ENCODE data around the gene MAN1C1. TPM values are rescaled to one million over a fixed set of nuclear protein-coding genes. Genes with fewer than 3 reads are reported as not detected.

Gene MAN1C1
- total and polyA plus RNA-seq, 2 donors (not counting 3 experiments of a cell fraction or from before 2014, with no cell fraction given), result 1.5 to 4.0 TPM

DNA sequence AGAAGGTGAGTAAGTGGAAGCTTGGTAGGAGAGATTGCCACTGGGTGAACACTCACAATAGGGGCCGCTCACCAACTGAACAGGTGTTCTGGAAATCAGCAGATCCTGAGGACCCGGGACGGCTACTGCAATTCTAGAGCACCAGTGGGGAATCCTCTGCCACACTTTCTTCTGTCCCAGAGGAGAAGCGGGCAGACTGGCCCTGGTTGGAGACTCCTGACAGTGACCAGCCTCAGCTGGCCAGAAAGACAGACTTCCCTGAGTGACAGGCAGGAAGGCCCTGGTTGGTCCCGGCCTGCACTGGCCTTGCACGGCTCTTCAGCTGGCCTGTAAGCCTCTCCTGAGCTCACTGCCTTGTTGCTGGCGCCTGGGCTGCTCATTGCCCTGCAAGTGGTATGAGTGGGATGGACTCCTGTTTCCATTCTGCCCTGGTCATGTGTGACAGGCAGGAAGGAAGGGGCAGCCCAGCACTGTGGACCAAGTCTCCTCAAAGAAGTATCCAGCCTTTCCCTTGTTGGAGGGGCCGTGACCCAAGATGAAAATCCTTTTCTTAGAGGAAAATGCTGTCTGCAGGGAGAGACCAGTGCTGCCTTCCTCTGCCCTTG is 34.5 kb downstream of the MAN1C1 start:
- Histone ChIP-seq H2AFZ (ENCODE audit: low read depth, low read length) (no peak overlapping the region), H3K27me3 (ENCODE audit: control insufficient read depth in 2 of 2, insufficient read depth in 2 of 2, low read length in 2 of 2) (no peaks in the 10 kb centered on the region), H3K9me3 (replicated peaks; ENCODE audit: control insufficient read depth, insufficient read depth, low read length) (no peaks in the 10 kb centered on the region), H3K4me1 (ENCODE audit: control insufficient read depth, extremely low read depth, insufficient read depth, low read length) (no peaks in the 10 kb centered on the region), H3K36me3 (ENCODE audit: control insufficient read depth in 2 of 2, extremely low read depth in 1 of 2, insufficient read depth in 2 of 2, low read length in 2 of 2) (no peaks in the 10 kb centered on the region), H3K4me2 (ENCODE audit: insufficient read depth, low read length) (no peak overlapping the region), H3K27ac (ENCODE audit: insufficient read depth, low read depth, low read length) (no peak overlapping the region), H3K4me3 (replicated peaks in 1 of 3; ENCODE audit: insufficient read depth in 1 of 3, low read depth in 1 of 3, low read length in 3 of 3) (no peak overlapping the region), H3K9ac (replicated peaks; ENCODE audit: extremely low read depth, insufficient read depth, low read length) (no peak overlapping the region), H3K79me2 (ENCODE audit: control insufficient read depth, insufficient read depth, low read length) (no peaks in the 10 kb centered on the region), H4K20me1 (replicated peaks; ENCODE audit: control insufficient read depth, extremely low read depth, insufficient read depth, low read length) (no peaks in the 10 kb centered on the region), H3K9me1 (replicated peaks; ENCODE audit: control insufficient read depth, extremely low read depth, insufficient read depth, low read length) (no peaks in the 10 kb centered on the region)
- DNase-seq (ENCODE audit: low read depth, low spot score) (no peak), FAIRE-seq (no peak)
- POLR2A ChIA-PET, result no interaction called here
- CTCF ChIA-PET, result no interaction called here
- intact Hi-C loops (cut with micrococcal nuclease) (no loop called here), dilution Hi-C loops (cut with MboI; ENCODE audit: extremely low pct_ligation_motif_present, low sequenced_read_pairs) (no loop called here)
- TF ChIP-seq GATA2 (IDR thresholded peaks at IDR 0.05; ENCODE audit: insufficient read depth, insufficient read length, low read depth, low read length), result no peak
- no peak for TF ChIP-seq FOS (IDR thresholded peaks at IDR 0.05; ENCODE audit: borderline replicate concordance, insufficient read depth, low read length)
- BruUV-seq (replicated peaks), result no TSS peak

DNA sequence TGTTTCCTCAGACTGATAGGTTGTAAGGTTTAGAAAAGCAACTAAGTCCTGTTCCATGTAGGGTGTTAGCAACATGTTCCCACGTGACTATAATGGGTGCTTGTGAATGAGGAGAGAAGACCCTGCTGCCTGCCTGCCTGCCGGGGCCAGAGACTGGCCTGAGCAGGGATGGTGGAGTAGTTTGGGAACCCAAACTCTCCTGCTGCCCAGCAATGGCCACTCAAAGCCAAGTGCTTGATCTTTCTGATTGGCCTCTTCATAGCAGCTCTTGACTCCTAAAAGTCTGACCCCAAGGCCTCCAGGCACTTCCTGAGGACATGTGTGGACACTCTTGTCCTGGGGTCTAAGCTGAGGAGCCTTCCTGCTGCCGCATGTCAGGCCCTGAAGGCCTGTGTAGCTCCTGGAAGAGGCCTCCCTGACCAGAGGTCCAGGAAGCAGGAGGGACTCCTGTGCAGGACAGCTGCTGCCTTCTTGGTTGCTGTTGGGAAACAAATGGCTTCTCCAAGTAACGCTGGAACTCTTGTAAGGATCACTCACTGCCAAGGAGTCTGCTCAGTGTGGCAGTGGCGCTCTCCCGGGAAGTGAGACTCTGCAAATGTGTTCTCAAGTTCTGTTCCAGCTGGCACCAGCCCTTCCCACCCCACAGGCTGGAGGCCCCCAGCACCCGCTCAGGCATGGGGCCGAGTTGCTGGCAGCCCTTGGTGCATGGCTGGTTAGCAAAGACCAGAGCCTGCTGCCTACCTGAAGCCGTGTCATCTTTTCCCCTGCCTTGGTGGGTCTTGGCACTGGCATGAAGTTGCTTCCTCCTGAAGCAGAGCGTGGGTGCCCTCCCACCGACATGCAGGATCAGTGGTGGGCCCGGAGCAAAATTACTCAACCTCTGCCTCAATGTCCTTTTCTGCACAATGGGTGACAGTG is 35.5 kb downstream of the MAN1C1 start:
- dilution Hi-C loops (cut with MboI; ENCODE audit: extremely low pct_ligation_motif_present, low sequenced_read_pairs) (no loop called here), intact Hi-C loops (cut with micrococcal nuclease) (no loop called here)
- no peaks in the 10 kb centered on the region for H3K36me3 ChIP-seq (ENCODE audit: control insufficient read depth in 2 of 2, extremely low read depth in 1 of 2, insufficient read depth in 2 of 2, low read length in 2 of 2)
- no peaks in the 10 kb centered on the region for H3K9me1 ChIP-seq (replicated peaks; ENCODE audit: control insufficient read depth, extremely low read depth, insufficient read depth, low read length)
- H3K4me2 ChIP-seq (ENCODE audit: insufficient read depth, low read length), result no peak overlapping the region
- H3K27me3 ChIP-seq (ENCODE audit: control insufficient read depth in 2 of 2, insufficient read depth in 2 of 2, low read length in 2 of 2), result no peaks in the 10 kb centered on the region
- no TSS peak for BruUV-seq (replicated peaks)
- no peaks in the 10 kb centered on the region for H4K20me1 ChIP-seq (replicated peaks; ENCODE audit: control insufficient read depth, extremely low read depth, insufficient read depth, low read length)
- no peaks in the 10 kb centered on the region for H3K79me2 ChIP-seq (ENCODE audit: control insufficient read depth, insufficient read depth, low read length)
- FAIRE-seq (no peak), DNase-seq (ENCODE audit: low read depth, low spot score) (no peak)
- ChIA-PET POLR2A (no interaction called here), CTCF (interaction anchor here (0.6 kb wide), 1 partner anchor 28 kb away, joined by 3 read pairs; no protein-coding TSS in a partner anchor)
- no peak overlapping the region for H3K9ac ChIP-seq (replicated peaks; ENCODE audit: extremely low read depth, insufficient read depth, low read length)
- H3K4me3 ChIP-seq (replicated peaks in 1 of 3; ENCODE audit: insufficient read depth in 1 of 3, low read depth in 1 of 3, low read length in 3 of 3), result no peak overlapping the region
- no peak for TF ChIP-seq JUN (IDR thresholded peaks at IDR 0.05; ENCODE audit: borderline replicate concordance, insufficient read depth, insufficient read length, low read depth)
- TF ChIP-seq POLR2AphosphoS5 (IDR thresholded peaks at IDR 0.05; ENCODE audit: insufficient read depth, low read depth, low read length), result no peak
- TF ChIP-seq FOS (IDR thresholded peaks at IDR 0.05; ENCODE audit: borderline replicate concordance, insufficient read depth, low read length), result no peak
- TF ChIP-seq POLR2A (IDR thresholded peaks at IDR 0.05; ENCODE audit: low read depth, low read length), result no peak
- TF ChIP-seq EZH2 (IDR thresholded peaks at IDR 0.05; ENCODE audit: borderline replicate concordance, low read depth, low read length, severe bottlenecking), result no peak
- TF ChIP-seq GATA2 (IDR thresholded peaks at IDR 0.05; ENCODE audit: insufficient read depth, insufficient read length, low read depth, low read length), result no peak
- TF ChIP-seq, protein P1, sequence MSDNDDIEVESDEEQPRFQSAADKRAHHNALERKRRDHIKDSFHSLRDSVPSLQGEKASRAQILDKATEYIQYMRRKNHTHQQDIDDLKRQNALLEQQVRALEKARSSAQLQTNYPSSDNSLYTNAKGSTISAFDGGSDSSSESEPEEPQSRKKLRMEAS (IDR thresholded peaks at IDR 0.05; ENCODE audit: insufficient read depth, insufficient read length), result no peak
- TF ChIP-seq MYC (IDR thresholded peaks at IDR 0.05; ENCODE audit: low read depth, low read length), result no peak
- TF ChIP-seq, protein P2, sequence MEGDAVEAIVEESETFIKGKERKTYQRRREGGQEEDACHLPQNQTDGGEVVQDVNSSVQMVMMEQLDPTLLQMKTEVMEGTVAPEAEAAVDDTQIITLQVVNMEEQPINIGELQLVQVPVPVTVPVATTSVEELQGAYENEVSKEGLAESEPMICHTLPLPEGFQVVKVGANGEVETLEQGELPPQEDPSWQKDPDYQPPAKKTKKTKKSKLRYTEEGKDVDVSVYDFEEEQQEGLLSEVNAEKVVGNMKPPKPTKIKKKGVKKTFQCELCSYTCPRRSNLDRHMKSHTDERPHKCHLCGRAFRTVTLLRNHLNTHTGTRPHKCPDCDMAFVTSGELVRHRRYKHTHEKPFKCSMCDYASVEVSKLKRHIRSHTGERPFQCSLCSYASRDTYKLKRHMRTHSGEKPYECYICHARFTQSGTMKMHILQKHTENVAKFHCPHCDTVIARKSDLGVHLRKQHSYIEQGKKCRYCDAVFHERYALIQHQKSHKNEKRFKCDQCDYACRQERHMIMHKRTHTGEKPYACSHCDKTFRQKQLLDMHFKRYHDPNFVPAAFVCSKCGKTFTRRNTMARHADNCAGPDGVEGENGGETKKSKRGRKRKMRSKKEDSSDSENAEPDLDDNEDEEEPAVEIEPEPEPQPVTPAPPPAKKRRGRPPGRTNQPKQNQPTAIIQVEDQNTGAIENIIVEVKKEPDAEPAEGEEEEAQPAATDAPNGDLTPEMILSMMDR (IDR thresholded peaks at IDR 0.05; ENCODE audit: extremely low read depth in 1 of 2, insufficient read depth in 1 of 2, low read depth in 1 of 2, low read length in 2 of 2), result no peak
- H2AFZ ChIP-seq (ENCODE audit: low read depth, low read length), result no peak overlapping the region
- H3K9me3 ChIP-seq (replicated peaks; ENCODE audit: control insufficient read depth, insufficient read depth, low read length), result no peaks in the 10 kb centered on the region
- no peak overlapping the region for H3K27ac ChIP-seq (ENCODE audit: insufficient read depth, low read depth, low read length)
- no peaks in the 10 kb centered on the region for H3K4me1 ChIP-seq (ENCODE audit: control insufficient read depth, extremely low read depth, insufficient read depth, low read length)

Measured in endothelial cell of umbilical vein (primary cell).